H9 (cell line): Measurements from ENCODE around the gene CREG2. TPM values are rescaled to one million over a fixed set of nuclear protein-coding genes. Genes with fewer than 3 reads are reported as not detected.

Experiments
- DNase-seq: peaks from one replicate; pipeline ENCODE4 v3.0.0-alpha.2; 2017
- H2AFZ ChIP-seq: one replicate; pipeline ENCODE4 v1.6.1; 2013; ENCODE audit warnings: mild to moderate bottlenecking, low read length, control low read depth, moderate library complexity
- H2AK5ac ChIP-seq: 2 replicates; pipeline ENCODE4 v1.6.1; 2013; ENCODE audit warnings: low read length, control low read depth, mixed read lengths; ENCODE audit not compliant: insufficient read length
- H2BK120ac ChIP-seq: one replicate; pipeline ENCODE4 v1.6.1; 2013; ENCODE audit warnings: low read depth, mild to moderate bottlenecking, low read length, control low read depth, inconsistent platforms; ENCODE audit not compliant: poor library complexity, severe bottlenecking
- H2BK12ac ChIP-seq: 2 replicates; pipeline ENCODE4 v1.6.1; 2013; ENCODE audit warnings: low read length, control low read depth, mixed read lengths, low read depth; ENCODE audit not compliant: insufficient read length
- H2BK15ac ChIP-seq: 2 replicates; pipeline ENCODE4 v1.6.1; 2013; ENCODE audit warnings: low read depth, low read length, control low read depth
- H2BK20ac ChIP-seq: one replicate; pipeline ENCODE4 v1.6.1; 2013; ENCODE audit warnings: low read depth, mild to moderate bottlenecking, low read length, control low read depth, inconsistent platforms; ENCODE audit not compliant: poor library complexity, severe bottlenecking
- H2BK5ac ChIP-seq: 2 replicates; pipeline ENCODE4 v1.6.1; 2013; ENCODE audit warnings: low read length, control low read depth, mixed read lengths; ENCODE audit not compliant: insufficient read length
- H3K14ac ChIP-seq: 2 replicates; pipeline ENCODE4 v1.6.1; 2013; ENCODE audit warnings: low read length, control low read depth; ENCODE audit not compliant: insufficient read depth
- H3K18ac ChIP-seq: 2 replicates; pipeline ENCODE4 v1.6.1; 2013; ENCODE audit warnings: low read depth, mild to moderate bottlenecking, mixed read lengths, low read length, control low read depth; ENCODE audit not compliant: insufficient read length
- H3K23ac ChIP-seq: 2 replicates; pipeline ENCODE4 v1.6.1; 2013; ENCODE audit warnings: low read length, control low read depth, mixed read lengths, low read depth; ENCODE audit not compliant: insufficient read length
- H3K23me2 ChIP-seq: 2 replicates; pipeline ENCODE4 v1.6.1; 2013; ENCODE audit warnings: low read depth, mild to moderate bottlenecking, mixed read lengths, low read length, control low read depth; ENCODE audit not compliant: insufficient read length, poor library complexity, severe bottlenecking
- H3K27ac ChIP-seq: 2 replicates; pipeline ENCODE4 v1.5.1; 2013; ENCODE audit warnings: low read length, control low read depth, mixed read lengths, low read depth; ENCODE audit not compliant: insufficient read length
- H3K27me3 ChIP-seq: 2 replicates; pipeline ENCODE4 v1.6.1; 2013; ENCODE audit warnings: low read length, control low read depth, inconsistent platforms; ENCODE audit not compliant: insufficient read depth
- H3K4ac ChIP-seq: 2 replicates; pipeline ENCODE4 v1.6.1; 2013; ENCODE audit warnings: low read depth, mild to moderate bottlenecking, control low read depth, inconsistent platforms, low read length, moderate library complexity
- H3K4me1 ChIP-seq: 2 replicates; pipeline ENCODE4 v1.6.1; 2013; ENCODE audit warnings: low read length, control low read depth, inconsistent platforms; ENCODE audit not compliant: insufficient read depth
- H3K4me2 ChIP-seq: 2 replicates; pipeline ENCODE4 v1.6.1; 2013; ENCODE audit warnings: low read length, control low read depth, mixed read lengths; ENCODE audit not compliant: insufficient read length, insufficient read depth
- H3K56ac ChIP-seq: 2 replicates; pipeline ENCODE4 v1.6.1; 2013; ENCODE audit warnings: low read depth, mild to moderate bottlenecking, mixed read lengths, low read length, control low read depth; ENCODE audit not compliant: insufficient read length
- H3K79me1 ChIP-seq: 2 replicates; pipeline ENCODE4 v1.6.1; 2013; ENCODE audit warnings: low read depth, mild to moderate bottlenecking, moderate library complexity, low read length, control low read depth, inconsistent platforms; ENCODE audit not compliant: insufficient read depth, poor library complexity, severe bottlenecking
- H3K79me2 ChIP-seq: 2 replicates; pipeline ENCODE4 v1.6.1; 2013; ENCODE audit warnings: low read length, control low read depth, inconsistent platforms; ENCODE audit not compliant: insufficient read depth
- H3K9ac ChIP-seq: 2 replicates; pipeline ENCODE4 v1.6.1; 2013; ENCODE audit warnings: low read length, control low read depth, mixed read lengths; ENCODE audit not compliant: insufficient read length; ENCODE audit errors: extremely low read depth
- H3K9me3 ChIP-seq: one replicate; pipeline ENCODE4 v1.6.1; 2013; ENCODE audit warnings: low read depth, low read length, inconsistent platforms; ENCODE audit not compliant: control insufficient read depth
- H3T11ph ChIP-seq: one replicate; pipeline ENCODE4 v1.6.1; 2013; ENCODE audit warnings: mild to moderate bottlenecking, low read length, control low read depth, inconsistent platforms
- H4K20me1 ChIP-seq: one replicate; pipeline ENCODE4 v1.6.1; 2013; ENCODE audit not compliant: control insufficient read depth, insufficient read length, insufficient read depth
- H4K5ac ChIP-seq: 2 replicates; pipeline ENCODE4 v1.6.1; 2013; ENCODE audit warnings: low read depth, mild to moderate bottlenecking, mixed read lengths, low read length, control low read depth; ENCODE audit not compliant: insufficient read length
- H4K8ac ChIP-seq: replicated peaks from 2 replicates; pipeline ENCODE4 v1.6.1; 2013; ENCODE audit warnings: low read length, control low read depth, mixed read lengths, low read depth; ENCODE audit not compliant: insufficient read length
- H4K91ac ChIP-seq: 2 replicates; pipeline ENCODE4 v1.6.1; 2013; ENCODE audit warnings: low read depth, mild to moderate bottlenecking, moderate library complexity, mixed read lengths, low read length, control low read depth; ENCODE audit not compliant: insufficient read length
- H3K27ac Mint-ChIP-seq, 3 experiments: 2 replicates in 2 of 3; 3 replicates in 1 of 3; pipeline ENCODE4 v1.8.0; 2020 to 2021; ENCODE audit warnings: mixed read lengths in 3 of 3, mild to moderate bottlenecking in 1 of 3, moderate library complexity in 1 of 3
- H3K27me3 Mint-ChIP-seq: 2 replicates; pipeline ENCODE4 v1.8.0; 2021; ENCODE audit warnings: low read depth, mild to moderate bottlenecking, moderate library complexity, mixed read lengths
- H3K36me3 Mint-ChIP-seq, 3 experiments: 2 replicates in 2 of 3; 3 replicates in 1 of 3; pipeline ENCODE4 v1.8.0; 2020 to 2021; ENCODE audit warnings: low read depth in 3 of 3, mixed read lengths in 3 of 3; ENCODE audit not compliant: insufficient read depth in 1 of 3
- H3K4me1 Mint-ChIP-seq, 2 experiments: 2 replicates each; pipeline ENCODE4 v1.8.0; 2020; ENCODE audit warnings: mixed read lengths in 2 of 2
- H3K4me3 Mint-ChIP-seq, 2 experiments: 2 replicates in 1 of 2; 3 replicates in 1 of 2; pipeline ENCODE4 v1.8.0; 2020 to 2021; ENCODE audit warnings: mild to moderate bottlenecking in 2 of 2, mixed read lengths in 2 of 2, moderate library complexity in 1 of 2
- H3K9me3 Mint-ChIP-seq, 2 experiments: 2 replicates in 1 of 2; 3 replicates in 1 of 2; pipeline ENCODE4 v1.8.0; 2020; ENCODE audit warnings: mild to moderate bottlenecking in 2 of 2, mixed read lengths in 2 of 2, moderate library complexity in 1 of 2
- CTCF ChIP-seq: fragments of 200-600 bp; sonication (generic); conservative IDR thresholded peaks from 3 replicates; pipeline ENCODE4 v1.8.0; 2021; ENCODE audit warnings: antibody characterized with exemption, mild to moderate bottlenecking
- WGBS: extraction: QIAGEN DNeasy Blood & Tissue Kit; methylation state at CpG from one replicate; pipeline ENCODE4 v1.1.7; 2013; ENCODE audit warnings: missing lambda C conversion rate, low lambda C conversion rate, mixed read lengths; ENCODE audit not compliant: insufficient read length; ENCODE audit errors: extremely low coverage; 5-methylcytosine and 5-hydroxymethylcytosine counted together
- total RNA-seq: library from RNA; stranded (reverse); gene quantifications from 2 replicates; pipeline ENCODE4 v1.2.1, GENCODE V29; 2021

The CREG2 gene
- total RNA-seq, 1 experiment from 2014 or later = 0.77 TPM

GRCh38 chr2:101428422-101429176 lies 41.3 kb upstream of the CREG2 start:
- H2BK20ac ChIP-seq = no peak overlapping the region
- no peak overlapping the region for H3K14ac ChIP-seq
- H4K8ac ChIP-seq = no peak overlapping the region
- H3K9me3 Mint-ChIP-seq = no peaks in the 10 kb centered on the region
- H3K23me2 ChIP-seq = no peaks in the 10 kb centered on the region
- 0 out of 2 replicates have a peak, but pooled peaks cover 2% of the 10 kb centered on the region for H3K27me3 Mint-ChIP-seq
- H3K23ac ChIP-seq = no peak overlapping the region
- no peaks in the 10 kb centered on the region for H3K27me3 ChIP-seq
- no peak overlapping the region for H2AK5ac ChIP-seq
- no peak for DNase-seq
- H3K79me2 ChIP-seq = no peaks in the 10 kb centered on the region
- H3K56ac ChIP-seq = no peak overlapping the region
- no peak overlapping the region for H3K4me3 Mint-ChIP-seq
- H3K79me1 ChIP-seq = no peaks in the 10 kb centered on the region
- no peak overlapping the region for H4K91ac ChIP-seq
- H3K9ac ChIP-seq = no peak overlapping the region
- no peak overlapping the region for H2BK120ac ChIP-seq
- TF ChIP-seq CTCF = no peak
- H4K20me1 ChIP-seq = no peaks in the 10 kb centered on the region
- no peak overlapping the region for H4K5ac ChIP-seq
- no peaks in the 10 kb centered on the region for H3K9me3 ChIP-seq
- H3K36me3 Mint-ChIP-seq = no peaks in the 10 kb centered on the region
- no peak overlapping the region for H3K4me2 ChIP-seq
- H3K4ac ChIP-seq = no peak overlapping the region
- no peak overlapping the region for H2BK15ac ChIP-seq
- peaks cover 0 to 7% of the 10 kb centered on the region in 2 experiments; a peak in 3 of 4 replicates for H3K4me1 Mint-ChIP-seq
- H3K27ac ChIP-seq = no peak overlapping the region
- no peak overlapping the region for H3K18ac ChIP-seq
- no CpG with 5 or more reads among the region's 10 CpGs for WGBS
- no peaks in the 10 kb centered on the region for H3K4me1 ChIP-seq
- no peak overlapping the region for H2BK5ac ChIP-seq
- no peak overlapping the region for H2AFZ ChIP-seq
- no peak overlapping the region for H3K27ac Mint-ChIP-seq
- H2BK12ac ChIP-seq = no peak overlapping the region
- H3T11ph ChIP-seq = no peak overlapping the region
